Psoas muscle (tissue), 8 donors: ENCODE measurements around the gene LIMS1. TPM values are rescaled to one million over a fixed set of nuclear protein-coding genes. Genes with fewer than 3 reads are reported as not detected.

ENCODE experiments used
- ATAC-seq, 4 donors: fragments of 200-7000 bp; cut with Tn5 transposase; one replicate each; pipeline ENCODE4 v1.9.1; 2020; ENCODE audit warnings: moderate library complexity in 3 of 4, mild to moderate bottlenecking in 2 of 4
- DNase-seq, 2 donors: peaks; one replicate each; pipeline ENCODE4 v3.0.0-alpha.2; 2020
- H3K27ac ChIP-seq: fragments of 200-600 bp; one replicate; pipeline ENCODE4 v1.8.0; 2022
- H3K27me3 ChIP-seq, 3 donors: fragments of 200-600 bp in 1 of 3; one replicate each; pipeline versions ENCODE4 v1.6.1 to v1.8.0; 2013 to 2022; ENCODE audit warnings: low read length in 2 of 3, mild to moderate bottlenecking in 2 of 3, moderate library complexity in 1 of 3; ENCODE audit not compliant: insufficient read depth in 3 of 3
- H3K36me3 ChIP-seq, 2 donors: fragments of 200-600 bp in 1 of 2; one replicate each; pipeline versions ENCODE4 v1.6.1 to v1.8.0; 2013 to 2022; ENCODE audit warnings: low read depth in 1 of 2, mild to moderate bottlenecking in 1 of 2, moderate library complexity in 1 of 2; ENCODE audit not compliant: insufficient read depth in 1 of 2
- H3K4me1 ChIP-seq: fragments of 200-600 bp; one replicate; pipeline ENCODE4 v1.8.0; 2022
- H3K4me3 ChIP-seq: fragments of 200-600 bp; one replicate; pipeline ENCODE4 v1.8.0; 2022; ENCODE audit warnings: mild to moderate bottlenecking
- H3K9me3 ChIP-seq: fragments of 200-600 bp; one replicate; pipeline ENCODE4 v1.8.0; 2022
- WGBS, 3 donors: extraction: QIAGEN DNeasy Blood & Tissue Kit; methylation state at CpG; one replicate each; pipeline versions ENCODE4 v1.1.6 to v1.1.7; 2013; 5-methylcytosine and 5-hydroxymethylcytosine counted together
- intact Hi-C, 2 donors: fragments of 100-400 bp; cut with DNase I; formaldehyde crosslinking; loops; one replicate each; pipeline versions ENCODE4 v1.11.0 to v1.14.2; 2022
- polyA plus RNA-seq, 3 donors: library from polyadenylated mRNA; stranded (reverse); fragments of 200-250 nt; gene quantifications; one replicate each; pipeline ENCODE4 v1.2.3, GENCODE V29; 2013
- total RNA-seq, 4 donors: library from RNA; stranded (reverse); fragmentation: NEBNext Ultra II Directional in 2 of 4; extraction: Animal tissue kit (Norgen Biotek cat#: 25700) in 2 of 4; gene quantifications; one replicate each; pipeline versions ENCODE4 v1.2.1 to v1.2.4, GENCODE V29; 2021 to 2023
- TF ChIP-seq, protein P1 (sequence below): fragments of 200-600 bp; IDR thresholded peaks from one replicate; pipeline ENCODE4 v1.8.0; 2022; ENCODE audit warnings: antibody characterized with exemption
- donor health status: healthy with polysubstance abuse.
- donor health status: DM: no; HTN: no; CAD: no; lungs with moderate emphysema.
- donor health status: Bipolar disorder and iron deficiency.
- donor health status: healthy.
- donor health status: DM: yes; HTN: yes; CAD: no.
- donor health status: DM: no; HTN: no; CAD: no.
- donor health status: DM: no; HTN: no; CAD: no.
- donor health status: DM: yes; HTN: yes; CAD: no.

The LIMS1 gene
- total and polyA plus RNA-seq, 7 donors: 50.5 to 287 (median 180) TPM

- no peak for DNase-seq
- intact Hi-C loops: loop anchor here in 1 of 2 donors (5.0 kb wide), 1 partner anchor 40 kb away; no protein-coding TSS in a partner anchor
- no peaks in the 10 kb centered on the region for H3K36me3 ChIP-seq
- H3K27me3 ChIP-seq: no peaks in the 10 kb centered on the region
- TF ChIP-seq, protein P1, sequence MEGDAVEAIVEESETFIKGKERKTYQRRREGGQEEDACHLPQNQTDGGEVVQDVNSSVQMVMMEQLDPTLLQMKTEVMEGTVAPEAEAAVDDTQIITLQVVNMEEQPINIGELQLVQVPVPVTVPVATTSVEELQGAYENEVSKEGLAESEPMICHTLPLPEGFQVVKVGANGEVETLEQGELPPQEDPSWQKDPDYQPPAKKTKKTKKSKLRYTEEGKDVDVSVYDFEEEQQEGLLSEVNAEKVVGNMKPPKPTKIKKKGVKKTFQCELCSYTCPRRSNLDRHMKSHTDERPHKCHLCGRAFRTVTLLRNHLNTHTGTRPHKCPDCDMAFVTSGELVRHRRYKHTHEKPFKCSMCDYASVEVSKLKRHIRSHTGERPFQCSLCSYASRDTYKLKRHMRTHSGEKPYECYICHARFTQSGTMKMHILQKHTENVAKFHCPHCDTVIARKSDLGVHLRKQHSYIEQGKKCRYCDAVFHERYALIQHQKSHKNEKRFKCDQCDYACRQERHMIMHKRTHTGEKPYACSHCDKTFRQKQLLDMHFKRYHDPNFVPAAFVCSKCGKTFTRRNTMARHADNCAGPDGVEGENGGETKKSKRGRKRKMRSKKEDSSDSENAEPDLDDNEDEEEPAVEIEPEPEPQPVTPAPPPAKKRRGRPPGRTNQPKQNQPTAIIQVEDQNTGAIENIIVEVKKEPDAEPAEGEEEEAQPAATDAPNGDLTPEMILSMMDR: no peak
- H3K27ac ChIP-seq: peak overlapping the region; percentile 90
- ATAC-seq: peak in 2 of 4 donors; percentile 49 to 54
- H3K4me3 ChIP-seq: no peak overlapping the region
- H3K9me3 ChIP-seq: no peaks in the 10 kb centered on the region
- peaks cover 52% of the 10 kb centered on the region for H3K4me1 ChIP-seq
- 42 to 83% (median 52%) methylated on average over 5 of the region's 5 CpGs for WGBS, 3 donors
These were observed 98.3 kb downstream of the LIMS1 start for GRCh38 chr2:108632332-108633160.

DNA sequence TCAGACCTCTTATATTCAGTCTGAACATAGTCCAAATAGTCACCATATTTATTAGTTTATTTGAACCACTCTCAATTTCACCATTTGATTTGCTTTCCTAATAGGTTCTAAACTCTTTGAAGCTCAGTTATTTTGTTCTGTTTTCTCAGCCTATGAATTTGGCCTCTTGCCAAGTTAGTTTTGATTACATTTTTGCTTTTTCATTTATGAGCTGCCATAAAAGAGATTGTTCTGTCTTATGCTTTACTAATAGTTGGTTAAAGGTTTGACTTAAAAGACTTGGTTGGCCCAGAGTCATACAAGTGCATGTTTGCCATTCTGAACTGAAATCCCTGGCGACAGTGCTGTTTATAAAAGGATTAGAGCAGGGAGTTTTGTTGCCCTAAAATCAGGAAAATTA lies 99.1 kb downstream of the LIMS1 start:
- WGBS, 3 donors: 27 to 55% (median 32%) methylated on average over 1 of the region's 1 CpG
- Histone ChIP-seq H3K9me3 (no peaks in the 10 kb centered on the region), H3K27me3 (no peaks in the 10 kb centered on the region), H3K4me3 (no peak overlapping the region), H3K36me3 (no peaks in the 10 kb centered on the region), H3K27ac (peak overlapping the region; percentile 90), H3K4me1 (peaks cover 61% of the 10 kb centered on the region)
- no peak for DNase-seq
- no peak for ATAC-seq
- intact Hi-C loops: loop anchor here in 1 of 2 donors (5.0 kb wide), 1 partner anchor 41 kb away; no protein-coding TSS in a partner anchor
- TF ChIP-seq, protein P1: no peak

DNA sequence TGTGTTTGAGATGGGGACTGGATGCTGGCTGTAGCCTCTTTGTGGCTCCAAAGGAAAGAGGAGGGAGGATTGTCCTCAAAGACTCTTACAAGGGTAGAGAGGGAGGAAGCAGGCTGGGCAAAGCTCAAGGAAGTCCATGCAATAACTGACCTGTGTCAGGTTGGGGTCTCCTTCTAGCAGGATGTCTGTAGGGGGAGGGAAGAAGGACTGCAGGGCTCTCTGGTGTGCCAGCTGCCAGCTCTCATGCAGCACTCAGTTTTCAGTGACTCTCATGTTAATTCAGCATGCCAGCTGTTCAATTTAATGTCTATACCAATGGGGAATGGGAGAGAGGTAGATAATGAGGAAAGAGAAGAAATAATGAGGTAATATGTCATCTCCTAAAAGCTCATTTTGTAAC lies 99.7 kb downstream of the LIMS1 start:
- H3K27ac ChIP-seq: peak overlapping the region; percentile 90
- intact Hi-C loops: loop anchor here in 1 of 2 donors (5.0 kb wide), 1 partner anchor 42 kb away; no protein-coding TSS in a partner anchor
- peaks cover 64% of the 10 kb centered on the region for H3K4me1 ChIP-seq
- H3K27me3 ChIP-seq: no peaks in the 10 kb centered on the region
- ATAC-seq (no peak), DNase-seq (no peak)
- H3K36me3 ChIP-seq: no peaks in the 10 kb centered on the region
- no peak overlapping the region for H3K4me3 ChIP-seq
- TF ChIP-seq, protein P1: no peak
- no peaks in the 10 kb centered on the region for H3K9me3 ChIP-seq

- H3K9me3 ChIP-seq: no peaks in the 10 kb centered on the region
- TF ChIP-seq, protein P1: no peak
- no peak for ATAC-seq
- H3K27ac ChIP-seq: peak overlapping the region; percentile 90
- DNase-seq: no peak
- WGBS, 3 donors: 65 to 71% (median 65%) methylated on average over 10 of the region's 10 CpGs
- intact Hi-C loops: loop anchor here (5.0 kb wide), 2 partner anchors 42 to 47 kb away; no protein-coding TSS in a partner anchor
- H3K4me1 ChIP-seq: peaks cover 70% of the 10 kb centered on the region
- H3K27me3 ChIP-seq: no peaks in the 10 kb centered on the region
- H3K4me3 ChIP-seq: no peak overlapping the region
- H3K36me3 ChIP-seq: no peaks in the 10 kb centered on the region
These were observed 100.4 kb downstream of the LIMS1 start for GRCh38 chr2:108634576-108635160.
